HG03280 (cell line): ENCODE results near the gene LNX1.

ENCODE experiments used
- ATAC-seq: cut with Tn5 transposase; IDR thresholded peaks from one replicate; pipeline ENCODE4 v1.9.1; 2021; ENCODE audit warnings: mild to moderate bottlenecking, moderate library complexity; ENCODE audit not compliant: unreplicated experiment

LNX1 gene

GRCh38 chr4:53574528-53574927, 16.8 kb downstream of the LNX1 start:
- no peak for ATAC-seq

GRCh38 chr4:53573696-53574095, 17.6 kb downstream of the LNX1 start:
- ATAC-seq = no peak

- no peak for ATAC-seq
Observed at GRCh38 chr4:53572600-53572994, 18.7 kb downstream of the LNX1 start.

- no peak for ATAC-seq
Observed at GRCh38 chr4:53571936-53572599, 19.2 kb downstream of the LNX1 start.

GRCh38 chr4:53563824-53564223, 27.5 kb downstream of the LNX1 start:
- ATAC-seq = peak; percentile 85

GRCh38 chr4:53562409-53562808, 28.9 kb downstream of the LNX1 start:
- ATAC-seq = no peak

- no peak for ATAC-seq
Observed at GRCh38 chr4:53559021-53559620, 32.2 kb downstream of the LNX1 start.

- ATAC-seq = no peak
Observed at GRCh38 chr4:53558065-53558801, 33.1 kb downstream of the LNX1 start.

- ATAC-seq = no peak
Observed at GRCh38 chr4:53557669-53558064, 33.6 kb downstream of the LNX1 start.

- ATAC-seq = no peak
Observed at GRCh38 chr4:53556651-53557050, 34.6 kb downstream of the LNX1 start.

- no peak for ATAC-seq
Observed at GRCh38 chr4:53553486-53554210, 37.6 kb downstream of the LNX1 start.

GRCh38 chr4:53552711-53553110, 38.6 kb downstream of the LNX1 start:
- no peak for ATAC-seq

GRCh38 chr4:53551958-53552357, 39.3 kb downstream of the LNX1 start:
- ATAC-seq = no peak

- ATAC-seq = no peak
Observed at GRCh38 chr4:53551281-53551864, 39.9 kb downstream of the LNX1 start.

- ATAC-seq = no peak
Observed at GRCh38 chr4:53548662-53549061, 42.6 kb downstream of the LNX1 start.

GRCh38 chr4:53547983-53548382, 43.3 kb downstream of the LNX1 start:
- ATAC-seq = no peak

GRCh38 chr4:53545942-53546581, 45.2 kb downstream of the LNX1 start:
- no peak for ATAC-seq

GRCh38 chr4:53545273-53545672, 46.0 kb downstream of the LNX1 start:
- no peak for ATAC-seq

- no peak for ATAC-seq
Observed at GRCh38 chr4:53543561-53543960, 47.7 kb downstream of the LNX1 start.

- no peak for ATAC-seq
Observed at GRCh38 chr4:53541577-53542206, 49.6 kb downstream of the LNX1 start.
